ENCODE results near the gene ZNF71.

Gene ZNF71

DNA sequence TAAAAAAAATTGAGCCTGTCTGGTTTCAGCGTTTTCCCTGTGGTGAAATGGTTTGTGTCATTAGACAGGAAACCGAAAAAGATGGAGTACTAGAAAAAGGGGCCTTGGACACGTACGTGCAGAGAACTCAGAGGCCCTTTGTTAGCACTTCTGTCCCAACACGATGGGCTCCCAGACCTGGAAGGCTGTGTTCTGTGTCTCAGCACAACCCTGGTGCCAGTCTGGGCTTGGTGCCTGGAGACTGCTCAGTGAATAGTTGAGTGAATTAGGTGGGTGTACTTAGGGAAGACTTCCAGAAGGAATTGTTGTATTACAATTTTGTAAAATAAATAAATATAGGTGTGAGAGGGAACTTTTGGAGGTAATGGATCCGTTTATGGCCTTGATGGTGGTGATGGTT, 8.7 kb downstream of the ZNF71 start:
- TF ChIP-seq TAF1 (IDR thresholded peaks at IDR 0.05; ENCODE audit: low read depth) (no peak), ZBTB7A (IDR thresholded peaks at IDR 0.05; ENCODE audit: low read depth) (no peak), USF1 (IDR thresholded peaks at IDR 0.05) (no peak), TEAD4 (IDR thresholded peaks at IDR 0.05) (no peak), EP300 (IDR thresholded peaks at IDR 0.05; ENCODE audit: borderline replicate concordance) (no peak), RAD21 (IDR thresholded peaks at IDR 0.05; ENCODE audit: low read depth) (no peak), YY1 (IDR thresholded peaks at IDR 0.05; ENCODE audit: low read depth) (no peak), EGR1 (IDR thresholded peaks at IDR 0.05) (no peak), NFIC (IDR thresholded peaks at IDR 0.05) (no peak), CEBPB (IDR thresholded peaks at IDR 0.05) (no peak), MAX (IDR thresholded peaks at IDR 0.05) (no peak), CREB1 (IDR thresholded peaks at IDR 0.05; ENCODE audit: low read depth) (no peak), FOXM1 (IDR thresholded peaks at IDR 0.05; ENCODE audit: borderline replicate concordance, low read depth) (no peak)
- TF ChIP-seq, protein P1, sequence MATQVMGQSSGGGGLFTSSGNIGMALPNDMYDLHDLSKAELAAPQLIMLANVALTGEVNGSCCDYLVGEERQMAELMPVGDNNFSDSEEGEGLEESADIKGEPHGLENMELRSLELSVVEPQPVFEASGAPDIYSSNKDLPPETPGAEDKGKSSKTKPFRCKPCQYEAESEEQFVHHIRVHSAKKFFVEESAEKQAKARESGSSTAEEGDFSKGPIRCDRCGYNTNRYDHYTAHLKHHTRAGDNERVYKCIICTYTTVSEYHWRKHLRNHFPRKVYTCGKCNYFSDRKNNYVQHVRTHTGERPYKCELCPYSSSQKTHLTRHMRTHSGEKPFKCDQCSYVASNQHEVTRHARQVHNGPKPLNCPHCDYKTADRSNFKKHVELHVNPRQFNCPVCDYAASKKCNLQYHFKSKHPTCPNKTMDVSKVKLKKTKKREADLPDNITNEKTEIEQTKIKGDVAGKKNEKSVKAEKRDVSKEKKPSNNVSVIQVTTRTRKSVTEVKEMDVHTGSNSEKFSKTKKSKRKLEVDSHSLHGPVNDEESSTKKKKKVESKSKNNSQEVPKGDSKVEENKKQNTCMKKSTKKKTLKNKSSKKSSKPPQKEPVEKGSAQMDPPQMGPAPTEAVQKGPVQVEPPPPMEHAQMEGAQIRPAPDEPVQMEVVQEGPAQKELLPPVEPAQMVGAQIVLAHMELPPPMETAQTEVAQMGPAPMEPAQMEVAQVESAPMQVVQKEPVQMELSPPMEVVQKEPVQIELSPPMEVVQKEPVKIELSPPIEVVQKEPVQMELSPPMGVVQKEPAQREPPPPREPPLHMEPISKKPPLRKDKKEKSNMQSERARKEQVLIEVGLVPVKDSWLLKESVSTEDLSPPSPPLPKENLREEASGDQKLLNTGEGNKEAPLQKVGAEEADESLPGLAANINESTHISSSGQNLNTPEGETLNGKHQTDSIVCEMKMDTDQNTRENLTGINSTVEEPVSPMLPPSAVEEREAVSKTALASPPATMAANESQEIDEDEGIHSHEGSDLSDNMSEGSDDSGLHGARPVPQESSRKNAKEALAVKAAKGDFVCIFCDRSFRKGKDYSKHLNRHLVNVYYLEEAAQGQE (IDR thresholded peaks at IDR 0.05; ENCODE audit: low read depth): no peak

- TF ChIP-seq YY1 (IDR thresholded peaks at IDR 0.05; ENCODE audit: low read depth): no peak
- TF ChIP-seq MAX (IDR thresholded peaks at IDR 0.05): no peak
- no peak for TF ChIP-seq TCF12 (IDR thresholded peaks at IDR 0.05; ENCODE audit: low read depth)
- TF ChIP-seq CREB1 (IDR thresholded peaks at IDR 0.05; ENCODE audit: low read depth): no peak
- no peak for TF ChIP-seq ZBTB7A (IDR thresholded peaks at IDR 0.05; ENCODE audit: low read depth)
- no peak for TF ChIP-seq EGR1 (IDR thresholded peaks at IDR 0.05)
- TF ChIP-seq EP300 (IDR thresholded peaks at IDR 0.05; ENCODE audit: borderline replicate concordance): no peak
- TF ChIP-seq USF1 (IDR thresholded peaks at IDR 0.05): no peak
- TF ChIP-seq TEAD4 (IDR thresholded peaks at IDR 0.05): no peak
- TF ChIP-seq, protein P1 (IDR thresholded peaks at IDR 0.05; ENCODE audit: low read depth): no peak
- TF ChIP-seq RAD21 (IDR thresholded peaks at IDR 0.05; ENCODE audit: low read depth): no peak
Observed at GRCh38 chr19:56608274-56608964, 13.3 kb downstream of the ZNF71 start.

DNA sequence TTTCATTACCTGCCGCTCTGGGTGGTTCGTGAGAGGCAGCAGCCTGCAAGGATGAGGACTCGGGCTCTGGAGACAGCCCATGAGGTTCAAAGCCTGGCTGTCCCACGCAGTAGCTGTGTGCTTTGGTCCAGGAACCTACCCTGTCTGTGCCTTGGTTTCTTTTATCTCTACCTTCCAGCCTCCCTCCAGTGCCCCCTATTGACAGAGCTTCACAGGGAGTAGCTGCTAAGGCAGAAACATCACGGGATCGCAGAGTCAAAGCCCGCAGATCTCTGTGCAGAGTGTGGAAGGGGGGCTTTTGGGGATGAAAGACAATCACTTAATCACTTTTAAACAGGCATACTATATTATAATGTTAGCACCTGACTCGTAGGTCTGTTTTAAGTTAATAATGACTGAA, 16.2 kb downstream of the ZNF71 start:
- no peak for TF ChIP-seq TCF12 (IDR thresholded peaks at IDR 0.05; ENCODE audit: low read depth)
- no peak for TF ChIP-seq EGR1 (IDR thresholded peaks at IDR 0.05)
- TF ChIP-seq RAD21 (IDR thresholded peaks at IDR 0.05; ENCODE audit: low read depth): no peak
- TF ChIP-seq TEAD4 (IDR thresholded peaks at IDR 0.05): no peak
- no peak for TF ChIP-seq EP300 (IDR thresholded peaks at IDR 0.05; ENCODE audit: borderline replicate concordance)
- TF ChIP-seq USF1 (IDR thresholded peaks at IDR 0.05): no peak
- no peak for TF ChIP-seq MAX (IDR thresholded peaks at IDR 0.05)
- TF ChIP-seq, protein P1 (IDR thresholded peaks at IDR 0.05; ENCODE audit: low read depth): no peak
- no peak for TF ChIP-seq CEBPB (IDR thresholded peaks at IDR 0.05)
- TF ChIP-seq YY1 (IDR thresholded peaks at IDR 0.05; ENCODE audit: low read depth): no peak
- no peak for TF ChIP-seq ZBTB7A (IDR thresholded peaks at IDR 0.05; ENCODE audit: low read depth)
- TF ChIP-seq NFIC (IDR thresholded peaks at IDR 0.05): no peak
- no peak for TF ChIP-seq CREB1 (IDR thresholded peaks at IDR 0.05; ENCODE audit: low read depth)
- TF ChIP-seq TAF1 (IDR thresholded peaks at IDR 0.05; ENCODE audit: low read depth): no peak
- no peak for TF ChIP-seq FOXM1 (IDR thresholded peaks at IDR 0.05; ENCODE audit: borderline replicate concordance, low read depth)

All from Ishikawa (cell line).